GM12865 (cell line): ENCODE results near the gene G6PD.
A peak's percentile ranks its signal among the peaks of the same experiment; 100 is the strongest.
"Not testable (repeated sequence)": the region's sequence is repeated elsewhere in the genome, so short reads cannot be mapped to it uniquely, and the experiment has no call there.

ENCODE experiments used
- DNase-seq: peaks from one replicate; pipeline ENCODE4 v3.0.0; 2010; ENCODE audit warnings: low read depth
- H3K4me3 ChIP-seq: 2 replicates; pipeline ENCODE4 v1.5.1; 2011; ENCODE audit warnings: mild to moderate bottlenecking, low read depth, low read length, control low read depth
- CTCF ChIP-seq: IDR thresholded peaks from 2 replicates; pipeline ENCODE4 v1.5.1; 2011; ENCODE audit warnings: low read length, control low read depth, low read depth, inconsistent platforms; ENCODE audit not compliant: insufficient read depth; ENCODE audit errors: missing control alignments

Gene G6PD

GRCh38 chrX:154546354-154547244 is at the start of gene G6PD:
G6PD (minus strand) TSS chrX:154546846; CDS start chrX:154546155, 691 bp downstream.
- peak within 1 kb of the TSS; percentile 91 for H3K4me3 ChIP-seq
- no peak for TF ChIP-seq CTCF
- peak; percentile 88 for DNase-seq

GRCh38 chrX:154595559-154596249 is 49.1 kb upstream of the G6PD start:
- TF ChIP-seq CTCF = no peak
- no peak for DNase-seq
- H3K4me3 ChIP-seq = no peak overlapping the region

- no peak for DNase-seq
- H3K4me3 ChIP-seq = no peak overlapping the region
- TF ChIP-seq CTCF = no peak
Measured at GRCh38 chrX:154594491-154594890, 47.8 kb upstream of the G6PD start.

GRCh38 chrX:154593201-154593600 is 46.6 kb upstream of the G6PD start:
- no peak for DNase-seq
- H3K4me3 ChIP-seq = no peak overlapping the region
- TF ChIP-seq CTCF = no peak

GRCh38 chrX:154592505-154592904 is 45.9 kb upstream of the G6PD start:
- TF ChIP-seq CTCF = no peak
- no peak overlapping the region for H3K4me3 ChIP-seq
- no peak for DNase-seq

GRCh38 chrX:154590415-154590814 is 43.8 kb upstream of the G6PD start:
- H3K4me3 ChIP-seq, DNase-seq: not testable (repeated sequence)

- H3K4me3 ChIP-seq, DNase-seq: not testable (repeated sequence)
Measured at GRCh38 chrX:154584585-154585183, 38.0 kb upstream of the G6PD start, which contains the start of gene CTAG1A. CTAG1A (plus strand) TSS chrX:154585133; CDS start chrX:154585207, 74 bp downstream.

GRCh38 chrX:154582994-154583393 is 36.3 kb upstream of the G6PD start:
- not testable (repeated sequence) for H3K4me3 ChIP-seq, DNase-seq

GRCh38 chrX:154575076-154575475 is 28.4 kb upstream of the G6PD start:
- not testable (repeated sequence) for H3K4me3 ChIP-seq, DNase-seq

GRCh38 chrX:154573061-154573460 is 26.4 kb upstream of the G6PD start:
- H3K4me3 ChIP-seq, DNase-seq: not testable (repeated sequence)

- not testable (repeated sequence) for H3K4me3 ChIP-seq, DNase-seq
Measured at GRCh38 chrX:154570361-154570760, 23.7 kb upstream of the G6PD start.

GRCh38 chrX:154562295-154562694 is 15.6 kb upstream of the G6PD start:
- not testable (repeated sequence) for H3K4me3 ChIP-seq, DNase-seq

- not testable (repeated sequence) for H3K4me3 ChIP-seq, DNase-seq
Measured at GRCh38 chrX:154560326-154560725, 13.7 kb upstream of the G6PD start.
